ENCODE results near the gene SLC43A2.
"Not testable (repeated sequence)": the region's sequence is repeated elsewhere in the genome, so short reads cannot be mapped to it uniquely, and the experiment has no call there.

Gene SLC43A2

GRCh38 chr17:1590747-1591473, 37.7 kb downstream of the SLC43A2 start:
- in situ Hi-C loops (cut with MboI; ENCODE audit: low sequenced_read_pairs): no loop called here

- in situ Hi-C loops (cut with MboI; ENCODE audit: low sequenced_read_pairs): no loop called here
Observed at GRCh38 chr17:1590029-1590746, 38.4 kb downstream of the SLC43A2 start.

GRCh38 chr17:1588821-1589585, 39.6 kb downstream of the SLC43A2 start:
- in situ Hi-C loops (cut with MboI; ENCODE audit: low sequenced_read_pairs): no loop called here

- in situ Hi-C loops (cut with MboI; ENCODE audit: low sequenced_read_pairs): no loop called here
Observed at GRCh38 chr17:1584167-1584566, 44.5 kb downstream of the SLC43A2 start.

- in situ Hi-C loops (cut with MboI; ENCODE audit: low sequenced_read_pairs): no loop called here
Observed at GRCh38 chr17:1583556-1583955, 45.1 kb downstream of the SLC43A2 start.

GRCh38 chr17:1582374-1582773, 46.3 kb downstream of the SLC43A2 start:
- in situ Hi-C loops (cut with MboI; ENCODE audit: low sequenced_read_pairs): no loop called here

GRCh38 chr17:1580979-1581676, 47.5 kb downstream of the SLC43A2 start:
- in situ Hi-C loops (cut with MboI; ENCODE audit: low sequenced_read_pairs): no loop called here

- in situ Hi-C loops (cut with MboI; ENCODE audit: low sequenced_read_pairs): no loop called here
Observed at GRCh38 chr17:1578029-1578428, 50.6 kb downstream of the SLC43A2 start.

- in situ Hi-C loops (cut with MboI; ENCODE audit: low sequenced_read_pairs): no loop called here
Observed at GRCh38 chr17:1577583-1578013, 51.0 kb downstream of the SLC43A2 start.

- in situ Hi-C loops (cut with MboI; ENCODE audit: low sequenced_read_pairs): no loop called here
Observed at GRCh38 chr17:1577182-1577581, 51.5 kb downstream of the SLC43A2 start.

GRCh38 chr17:1576500-1576899, 52.1 kb downstream of the SLC43A2 start:
- in situ Hi-C loops (cut with MboI; ENCODE audit: low sequenced_read_pairs): no loop called here

GRCh38 chr17:1574697-1575471, 53.8 kb downstream of the SLC43A2 start:
- in situ Hi-C loops (cut with MboI; ENCODE audit: low sequenced_read_pairs): no loop called here

GRCh38 chr17:1573932-1574696, 54.5 kb downstream of the SLC43A2 start:
- in situ Hi-C loops (cut with MboI; ENCODE audit: low sequenced_read_pairs): no loop called here

GRCh38 chr17:1572646-1573045, 56.0 kb downstream of the SLC43A2 start:
- in situ Hi-C loops (cut with MboI; ENCODE audit: low sequenced_read_pairs): not testable (repeated sequence)

- in situ Hi-C loops (cut with MboI; ENCODE audit: low sequenced_read_pairs): no loop called here
Observed at GRCh38 chr17:1571341-1571704, 57.3 kb downstream of the SLC43A2 start.

- in situ Hi-C loops (cut with MboI; ENCODE audit: low sequenced_read_pairs): no loop called here
Observed at GRCh38 chr17:1568950-1569810, 59.5 kb downstream of the SLC43A2 start.

- in situ Hi-C loops (cut with MboI; ENCODE audit: low sequenced_read_pairs): no loop called here
Observed at GRCh38 chr17:1566505-1567199, 62.0 kb downstream of the SLC43A2 start.

GRCh38 chr17:1565877-1566276, 62.8 kb downstream of the SLC43A2 start:
- in situ Hi-C loops (cut with MboI; ENCODE audit: low sequenced_read_pairs): no loop called here
